B cell (primary cell): Measurements from ENCODE around the gene MEF2C.

Experiments used
- EZH2 ChIP-seq: IDR thresholded peaks from 2 replicates; pipeline ENCODE4 v1.6.1; 2012; ENCODE audit warnings: borderline replicate concordance, low read depth, mild to moderate bottlenecking, moderate library complexity, low read length; ENCODE audit not compliant: insufficient read depth, poor library complexity, severe bottlenecking
- TF ChIP-seq, protein P1 (sequence below): fragments of 200-600 bp; IDR thresholded peaks from one replicate; pipeline ENCODE4 v1.8.0; 2022; ENCODE audit warnings: antibody characterized with exemption, mild to moderate bottlenecking

DNA sequence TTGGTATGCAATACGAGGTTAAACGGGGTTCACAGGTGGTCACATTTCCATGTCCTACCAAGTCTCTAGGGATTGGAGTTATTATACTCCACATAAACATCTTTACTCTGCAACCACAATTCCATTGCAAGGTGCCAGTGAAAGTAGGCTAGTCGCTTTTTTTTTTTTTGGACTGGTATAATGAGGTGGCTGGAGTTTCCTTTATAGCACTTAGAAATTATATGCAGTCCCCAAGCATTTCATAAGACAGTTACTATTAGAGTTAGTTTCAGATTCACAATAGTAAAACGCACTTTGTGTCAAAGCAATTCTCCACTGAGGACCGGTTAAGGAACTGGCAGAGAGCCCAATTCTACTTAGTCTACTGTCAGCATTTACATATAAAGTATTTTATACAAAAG, 1.4 kb downstream of the MEF2C start:
- TF ChIP-seq, protein P1, sequence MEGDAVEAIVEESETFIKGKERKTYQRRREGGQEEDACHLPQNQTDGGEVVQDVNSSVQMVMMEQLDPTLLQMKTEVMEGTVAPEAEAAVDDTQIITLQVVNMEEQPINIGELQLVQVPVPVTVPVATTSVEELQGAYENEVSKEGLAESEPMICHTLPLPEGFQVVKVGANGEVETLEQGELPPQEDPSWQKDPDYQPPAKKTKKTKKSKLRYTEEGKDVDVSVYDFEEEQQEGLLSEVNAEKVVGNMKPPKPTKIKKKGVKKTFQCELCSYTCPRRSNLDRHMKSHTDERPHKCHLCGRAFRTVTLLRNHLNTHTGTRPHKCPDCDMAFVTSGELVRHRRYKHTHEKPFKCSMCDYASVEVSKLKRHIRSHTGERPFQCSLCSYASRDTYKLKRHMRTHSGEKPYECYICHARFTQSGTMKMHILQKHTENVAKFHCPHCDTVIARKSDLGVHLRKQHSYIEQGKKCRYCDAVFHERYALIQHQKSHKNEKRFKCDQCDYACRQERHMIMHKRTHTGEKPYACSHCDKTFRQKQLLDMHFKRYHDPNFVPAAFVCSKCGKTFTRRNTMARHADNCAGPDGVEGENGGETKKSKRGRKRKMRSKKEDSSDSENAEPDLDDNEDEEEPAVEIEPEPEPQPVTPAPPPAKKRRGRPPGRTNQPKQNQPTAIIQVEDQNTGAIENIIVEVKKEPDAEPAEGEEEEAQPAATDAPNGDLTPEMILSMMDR = no peak
- TF ChIP-seq EZH2 = no peak
